T-helper 2 cell treated with Interferon-gamma antibody and Interleukin-4, amounts not matched to agents 5 μg/mL and 100 μg/mL, for 36 hours (primary cell): ENCODE results near the gene CD14.
"Not testable (repeated sequence)": the region's sequence is repeated elsewhere in the genome, so short reads cannot be mapped to it uniquely, and the experiment has no call there.

ENCODE experiments used
- DNase-seq: peaks from one replicate; pipeline ENCODE4 v3.0.0; 2021; ENCODE audit warnings: low spot score
- H3K27ac Mint-ChIP-seq: one replicate; pipeline ENCODE4 v1.8.0; 2021; ENCODE audit warnings: mild to moderate bottlenecking, mixed read lengths
- H3K27me3 Mint-ChIP-seq: one replicate; pipeline ENCODE4 v1.8.0; 2021; ENCODE audit warnings: low read depth, mixed read lengths
- H3K36me3 Mint-ChIP-seq: one replicate; pipeline ENCODE4 v1.8.0; 2021; ENCODE audit warnings: low read depth, mixed read lengths
- H3K4me1 Mint-ChIP-seq: one replicate; pipeline ENCODE4 v1.8.0; 2021; ENCODE audit warnings: low read depth, mixed read lengths
- H3K4me3 Mint-ChIP-seq: one replicate; pipeline ENCODE4 v1.8.0; 2022; ENCODE audit warnings: mild to moderate bottlenecking, moderate library complexity, mixed read lengths
- H3K9me3 Mint-ChIP-seq: one replicate; pipeline ENCODE4 v1.8.0; 2021; ENCODE audit warnings: mixed read lengths

Gene CD14

DNA sequence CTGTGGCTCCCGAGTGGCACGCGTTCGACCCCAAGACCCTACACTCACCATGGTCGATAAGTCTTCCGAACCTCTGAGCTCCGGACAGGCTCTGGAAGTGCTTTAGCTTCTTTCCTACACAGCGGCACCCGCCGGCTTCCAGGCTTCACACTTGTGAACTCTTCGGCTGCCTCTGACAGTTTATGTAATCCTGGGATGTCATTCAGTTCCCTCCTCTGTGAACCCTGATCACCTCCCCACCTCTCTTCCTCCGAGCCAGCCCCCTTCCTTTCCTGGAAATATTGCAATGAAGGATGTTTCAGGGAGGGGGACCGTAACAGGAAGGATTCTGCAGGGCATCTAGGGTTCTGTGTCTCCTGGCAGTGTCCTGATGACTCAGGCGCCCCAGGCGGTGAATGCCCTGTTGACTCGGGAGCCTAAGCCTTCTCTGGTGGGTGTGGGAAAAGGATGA lies at the start of gene CD14:
Gene CD14 (minus strand): TSS at position 155 of the 451 bp plus-strand sequence. CDS start 104 bp downstream, at position 51.
- Mint-ChIP-seq H3K9me3 (peaks cover 4% of the 10 kb centered on the region), H3K4me3 (peak within 1 kb of the TSS; percentile 84), H3K36me3 (peaks cover 1% of the 10 kb centered on the region), H3K27ac (peak within 1 kb of the TSS; percentile 15), H3K27me3 (peaks cover 29% of the 10 kb centered on the region), H3K4me1 (peaks cover 19% of the 10 kb centered on the region)
- no peak for DNase-seq

DNA sequence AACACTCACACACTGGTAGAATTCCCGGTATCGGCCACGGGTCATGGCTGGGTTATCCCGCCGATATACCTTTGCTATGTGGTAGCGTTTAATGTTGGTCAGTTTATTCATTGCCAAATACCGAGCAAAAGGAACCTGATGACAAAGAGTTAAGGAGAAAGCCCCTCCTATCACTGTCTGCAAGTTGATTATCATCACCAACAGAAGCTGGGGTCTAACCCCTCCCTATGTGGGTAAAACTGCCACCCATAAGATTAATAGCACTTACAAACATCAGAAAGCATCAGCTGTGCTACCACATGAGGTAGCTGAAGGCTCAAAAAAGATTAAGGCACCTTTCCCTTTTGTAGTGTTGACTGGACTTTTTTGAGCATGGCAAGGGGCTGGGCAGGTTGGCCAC lies 46.0 kb upstream of the CD14 start:
- Mint-ChIP-seq H3K4me1 (no peaks in the 10 kb centered on the region), H3K27ac (no peak overlapping the region), H3K9me3 (no peaks in the 10 kb centered on the region), H3K4me3 (no peak overlapping the region), H3K36me3 (peaks cover 44% of the 10 kb centered on the region), H3K27me3 (no peaks in the 10 kb centered on the region)
- no peak for DNase-seq

DNA sequence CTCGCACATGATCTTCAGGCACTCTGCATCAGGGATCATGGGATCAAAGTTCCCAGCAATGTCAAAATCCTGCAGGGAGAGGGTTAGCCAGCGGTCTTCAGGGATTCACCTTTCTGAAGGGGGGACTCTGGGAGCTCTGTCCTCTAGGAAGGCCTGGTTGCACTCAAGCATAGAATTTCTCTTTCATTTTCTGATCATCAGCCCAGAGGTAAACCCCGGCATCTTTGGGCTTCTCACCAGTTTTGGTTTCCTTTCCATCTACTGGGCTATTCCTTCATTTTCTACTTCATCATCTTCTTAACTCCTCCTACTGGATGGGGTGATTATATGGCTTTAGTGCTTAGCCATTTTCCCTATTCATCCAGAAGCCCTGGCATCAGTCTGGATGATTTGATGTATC lies 45.0 kb upstream of the CD14 start:
- Mint-ChIP-seq H3K4me3 (no peak overlapping the region), H3K9me3 (no peaks in the 10 kb centered on the region), H3K4me1 (no peaks in the 10 kb centered on the region), H3K27me3 (no peaks in the 10 kb centered on the region), H3K27ac (no peak overlapping the region), H3K36me3 (peaks cover 43% of the 10 kb centered on the region)
- DNase-seq: no peak

DNA sequence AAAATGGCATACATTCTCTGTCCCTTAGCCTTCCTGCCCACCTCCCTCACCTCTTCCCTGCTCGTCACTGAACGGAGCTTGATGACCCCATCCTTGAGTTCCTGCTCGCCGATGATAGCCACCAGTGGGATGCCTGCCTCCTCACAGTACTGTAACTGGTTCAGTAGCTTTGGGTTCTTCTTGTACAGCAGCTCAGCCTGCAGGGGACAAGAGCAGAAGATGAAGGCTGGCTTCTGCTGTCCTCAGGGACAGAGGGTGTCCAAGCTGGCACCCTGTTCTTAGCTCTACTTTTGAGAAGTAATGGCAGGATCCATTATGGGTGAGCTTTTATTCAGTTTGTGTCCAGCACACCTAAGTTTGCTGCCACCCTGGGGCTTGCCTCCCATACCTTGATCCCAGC lies 41.7 kb upstream of the CD14 start:
- Mint-ChIP-seq H3K4me1 (no peaks in the 10 kb centered on the region), H3K9me3 (no peaks in the 10 kb centered on the region), H3K27ac (peak overlapping the region; percentile 53), H3K27me3 (no peaks in the 10 kb centered on the region), H3K36me3 (peaks cover 47% of the 10 kb centered on the region), H3K4me3 (no peak overlapping the region)
- DNase-seq: no peak

DNA sequence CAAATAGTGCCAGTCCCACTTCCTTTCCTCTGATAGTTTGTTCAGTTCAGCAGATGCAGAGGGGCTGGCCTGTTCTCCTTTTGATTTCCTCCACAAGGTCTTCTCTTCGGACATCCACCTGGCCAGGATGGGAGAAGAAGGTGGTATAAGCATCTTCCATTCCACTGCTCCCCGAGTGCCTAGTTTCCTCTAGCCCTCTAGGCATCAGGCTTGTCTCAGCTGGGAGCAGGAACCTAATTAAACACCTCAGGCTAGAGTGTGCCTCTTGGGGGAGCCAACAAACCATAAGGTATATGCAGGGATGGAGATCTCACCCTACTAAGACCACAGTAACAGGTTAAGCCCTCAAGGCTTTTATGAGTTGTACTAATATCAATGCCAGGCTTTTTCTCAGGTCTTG lies 41.2 kb upstream of the CD14 start:
- Mint-ChIP-seq H3K4me1 (no peaks in the 10 kb centered on the region), H3K4me3 (no peak overlapping the region), H3K27ac (peak overlapping the region; percentile 35), H3K36me3 (peaks cover 51% of the 10 kb centered on the region), H3K27me3 (no peaks in the 10 kb centered on the region), H3K9me3 (no peaks in the 10 kb centered on the region)
- DNase-seq: no peak

DNA sequence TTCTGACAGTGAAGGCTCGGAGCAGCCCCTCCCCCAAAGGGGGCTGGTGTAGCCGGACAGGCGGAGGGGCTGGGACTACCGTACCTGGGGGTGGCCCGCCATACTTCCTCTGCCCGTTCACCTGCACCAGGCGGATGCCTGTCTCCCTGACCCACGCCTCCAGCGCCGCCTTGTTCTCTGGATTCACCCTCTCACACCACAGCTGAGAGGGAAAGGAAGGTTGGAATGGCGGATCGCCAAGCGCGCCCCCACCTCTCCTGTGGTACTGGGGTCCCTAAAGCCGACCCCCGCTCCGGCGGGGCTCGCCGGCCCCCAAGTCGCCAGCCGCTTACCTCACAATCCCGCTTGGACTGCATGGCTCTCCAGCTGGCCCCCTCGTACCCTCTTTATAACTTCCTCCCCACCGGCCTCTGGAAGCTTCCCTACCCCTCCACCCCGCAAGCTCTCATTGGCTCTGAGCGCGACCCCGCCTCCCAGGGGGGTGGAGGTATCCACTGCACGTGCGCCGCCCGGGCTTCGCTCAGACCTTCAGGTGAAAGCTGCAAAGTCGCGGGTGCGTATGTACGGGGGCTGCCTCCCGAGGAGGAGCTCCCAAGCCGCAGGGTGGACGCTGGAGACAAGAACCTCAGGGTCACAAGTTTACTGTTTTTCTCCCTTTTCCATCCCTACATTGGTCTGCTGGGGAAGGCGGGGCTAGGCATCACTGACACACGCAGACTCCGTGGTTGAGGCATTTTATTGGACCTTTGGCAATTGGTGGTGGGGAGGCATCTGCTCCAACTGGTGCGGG lies 40.4 kb upstream of the CD14 start, which contains the start of gene DND1:
Gene DND1 (minus strand): TSS at position 390 of the 790 bp plus-strand sequence. CDS start 34 bp downstream, at position 356.
- Mint-ChIP-seq H3K9me3 (no peaks in the 10 kb centered on the region), H3K27me3 (no peaks in the 10 kb centered on the region), H3K4me3 (no peak within 1 kb of the TSS), H3K36me3 (peaks cover 58% of the 10 kb centered on the region), H3K4me1 (no peaks in the 10 kb centered on the region), H3K27ac (peak within 1 kb of the TSS; percentile 35)
- DNase-seq: no peak

DNA sequence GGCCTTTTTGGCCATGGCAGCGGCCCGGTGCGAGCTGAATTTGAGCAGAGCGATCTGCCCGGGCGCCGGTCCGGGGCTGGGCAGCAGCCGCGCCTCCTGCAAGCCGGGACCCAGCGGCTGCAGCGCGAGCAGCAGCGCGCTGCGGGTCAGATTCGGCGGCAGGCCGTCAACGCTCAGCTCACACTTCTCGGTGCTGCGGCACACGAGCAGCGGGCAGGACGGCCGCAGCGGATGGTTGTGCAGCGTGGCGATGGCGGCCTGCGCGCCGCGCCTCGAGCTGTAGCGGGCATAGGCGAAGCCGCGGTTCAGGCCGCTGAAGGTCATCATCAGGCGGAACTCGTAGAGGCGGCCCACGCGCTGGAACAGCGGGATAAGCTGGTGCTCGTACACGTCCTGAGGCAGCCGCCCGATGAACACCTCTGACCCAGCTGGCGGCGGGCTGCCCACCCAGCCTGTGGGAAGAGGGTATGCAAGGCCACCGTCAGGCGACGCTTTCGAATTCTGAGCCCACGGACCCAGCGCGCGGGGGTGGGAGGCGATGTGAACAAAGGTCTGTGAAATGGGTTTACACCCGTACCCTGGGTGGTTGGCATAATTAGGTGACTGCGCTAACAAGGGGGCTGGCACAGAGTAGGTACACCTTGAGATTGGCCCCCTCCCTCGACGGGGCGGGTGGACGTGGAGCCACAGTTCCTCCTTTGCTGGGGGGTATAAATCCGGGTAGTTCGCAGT lies 39.6 kb upstream of the CD14 start:
- H3K27ac Mint-ChIP-seq: no peak overlapping the region
- H3K36me3 Mint-ChIP-seq: peaks cover 66% of the 10 kb centered on the region

DNA sequence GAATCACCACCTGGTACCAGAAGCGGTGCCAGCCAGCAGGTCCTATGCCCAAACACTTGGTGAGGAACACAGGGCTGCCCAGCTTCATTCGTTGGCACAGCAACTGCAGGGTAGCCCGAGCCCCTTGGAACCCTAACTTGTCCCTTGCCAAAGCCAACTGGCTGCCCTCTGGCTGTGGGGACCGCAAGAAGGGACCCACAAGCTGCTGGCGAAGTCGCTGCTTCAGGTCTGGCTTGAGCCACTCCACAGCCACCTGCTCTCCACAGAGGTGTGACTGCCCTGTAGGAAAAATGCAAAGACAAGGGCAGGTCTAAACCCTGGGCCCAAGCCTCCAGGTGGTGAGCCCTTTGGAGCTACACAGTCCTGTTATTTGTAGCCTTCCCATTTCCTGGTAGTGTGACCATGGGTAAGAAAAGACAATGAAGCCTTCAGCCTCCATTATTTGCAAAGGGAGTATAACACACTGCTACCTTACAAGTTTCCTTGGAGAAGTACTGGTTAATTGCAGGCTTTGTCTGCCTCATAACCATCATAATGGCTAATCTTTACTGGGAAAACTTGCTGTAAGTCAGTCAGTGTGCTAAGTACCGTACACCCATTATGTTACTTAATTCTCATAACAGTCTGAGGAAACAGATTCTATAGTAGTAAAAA lies 38.6 kb upstream of the CD14 start:
- no peaks in the 10 kb centered on the region for H3K9me3 Mint-ChIP-seq
- H3K4me3 Mint-ChIP-seq: no peak overlapping the region
- H3K36me3 Mint-ChIP-seq: peaks cover 63% of the 10 kb centered on the region
- DNase-seq: no peak
- no peak overlapping the region for H3K27ac Mint-ChIP-seq
- no peaks in the 10 kb centered on the region for H3K27me3 Mint-ChIP-seq
- H3K4me1 Mint-ChIP-seq: peaks cover 10% of the 10 kb centered on the region

More for the DNA sequence above, 39.6 kb upstream of the CD14 start:
- Mint-ChIP-seq H3K4me1 (peaks cover 3% of the 10 kb centered on the region), H3K4me3 (no peak overlapping the region), H3K9me3 (no peaks in the 10 kb centered on the region), H3K27me3 (no peaks in the 10 kb centered on the region)
- no peak for DNase-seq

DNA sequence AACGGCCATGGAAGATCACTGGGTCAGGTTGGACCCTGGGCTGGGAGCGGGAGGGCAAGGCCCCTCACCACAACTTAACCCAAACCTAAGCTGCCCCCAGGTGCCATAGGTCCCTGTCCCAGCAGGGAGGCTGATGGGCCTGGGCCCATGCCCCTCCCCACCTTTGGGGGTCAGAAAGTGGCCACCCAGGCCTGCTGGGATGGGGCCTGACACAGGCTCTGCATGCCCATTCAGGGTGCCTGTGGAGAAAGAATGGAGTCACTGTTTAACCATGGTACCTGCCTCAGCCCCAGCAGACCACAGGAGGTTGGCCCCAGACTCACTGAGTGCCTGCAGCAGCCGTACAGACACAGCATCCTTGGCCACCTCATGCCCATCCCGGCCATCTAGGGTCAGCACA lies 38.1 kb upstream of the CD14 start:
- peaks cover 62% of the 10 kb centered on the region for H3K36me3 Mint-ChIP-seq
- not testable (repeated sequence) for H3K4me3 Mint-ChIP-seq, H3K9me3 Mint-ChIP-seq, H3K27ac Mint-ChIP-seq, H3K27me3 Mint-ChIP-seq, DNase-seq
- peaks cover 14% of the 10 kb centered on the region for H3K4me1 Mint-ChIP-seq

DNA sequence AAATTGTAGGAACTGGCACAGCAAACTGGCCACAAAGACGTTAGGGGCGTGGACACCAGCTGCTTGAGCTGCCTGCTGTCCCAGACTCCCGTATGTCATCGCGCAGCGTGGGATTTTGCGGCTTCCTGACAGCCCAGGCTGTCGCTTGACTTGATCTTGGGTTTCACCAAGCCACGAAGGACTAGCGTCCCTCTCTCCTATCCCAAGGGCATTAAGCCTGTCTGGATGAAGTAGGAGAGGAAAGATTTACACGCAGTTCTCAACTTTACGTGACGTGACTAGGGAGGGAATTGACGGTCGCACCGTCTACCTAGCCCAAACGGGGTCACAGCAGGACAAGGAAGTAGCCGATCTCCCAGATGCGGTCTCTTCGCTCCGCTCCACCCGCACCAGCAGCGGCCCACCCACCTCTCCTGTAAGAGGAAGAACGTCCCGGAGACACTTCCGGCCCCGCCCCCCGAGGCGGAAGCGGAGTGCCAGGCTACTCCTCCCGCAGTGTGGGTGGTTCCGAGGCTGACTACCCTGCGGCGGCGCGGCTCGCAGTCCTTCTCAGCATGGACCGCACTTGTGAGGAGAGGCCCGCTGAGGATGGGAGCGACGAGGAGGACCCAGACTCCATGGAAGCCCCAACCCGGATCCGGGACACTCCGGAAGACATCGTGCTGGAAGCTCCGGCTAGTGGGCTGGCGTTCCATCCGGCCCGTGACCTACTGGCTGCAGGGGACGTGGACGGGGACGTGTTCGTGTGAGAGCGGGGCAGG lies 31.6 kb upstream of the CD14 start, which contains the start of gene WDR55:
Gene WDR55 (plus strand): TSS at position 546 of the 761 bp plus-strand sequence. CDS start 9 bp downstream, at position 555.
- Mint-ChIP-seq H3K36me3 (peaks cover 72% of the 10 kb centered on the region), H3K4me3 (peak within 1 kb of the TSS; percentile 98), H3K4me1 (peaks cover 23% of the 10 kb centered on the region), H3K9me3 (no peaks in the 10 kb centered on the region), H3K27ac (peak within 1 kb of the TSS; percentile 93), H3K27me3 (no peaks in the 10 kb centered on the region)
- DNase-seq: peak; percentile 96

DNA sequence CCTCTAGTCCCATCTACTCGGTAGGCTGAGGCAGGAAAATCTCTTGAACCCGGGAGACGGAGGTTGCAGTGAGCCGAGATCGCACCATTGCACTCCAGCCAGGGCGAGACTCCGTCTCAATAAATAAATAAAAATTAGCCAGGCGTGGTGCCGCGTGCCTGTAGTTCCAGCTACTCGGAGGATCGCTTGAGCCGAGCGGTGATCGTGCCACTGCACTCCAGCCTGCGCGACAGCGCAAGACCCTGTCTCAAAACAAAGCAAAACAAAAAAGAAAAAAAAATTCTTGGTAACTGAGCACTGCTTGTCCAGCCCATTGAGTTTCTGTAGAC lies 31.0 kb upstream of the CD14 start:
- no peaks in the 10 kb centered on the region for H3K9me3 Mint-ChIP-seq

DNA sequence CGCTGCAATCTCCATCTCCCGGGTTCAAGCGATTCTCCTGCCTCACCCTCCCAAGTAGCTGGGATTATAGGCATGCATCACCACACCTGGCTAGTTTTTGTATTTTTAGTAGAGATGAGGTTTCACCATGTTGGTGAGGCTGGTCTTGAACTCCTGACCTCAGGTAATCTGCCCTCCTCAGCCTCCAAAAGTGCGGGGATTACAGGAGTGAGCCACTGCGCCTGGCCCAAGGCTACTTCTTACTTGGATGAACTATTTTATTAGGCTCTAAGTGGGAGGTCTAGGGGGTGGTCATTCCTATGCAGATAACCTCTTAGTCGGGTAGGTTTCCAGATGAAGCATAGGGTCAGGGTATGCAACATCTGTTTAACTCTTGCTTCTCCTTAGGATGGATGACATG lies 27.4 kb upstream of the CD14 start:
- not testable (repeated sequence) for H3K27ac Mint-ChIP-seq, H3K4me1 Mint-ChIP-seq, H3K9me3 Mint-ChIP-seq, DNase-seq, H3K27me3 Mint-ChIP-seq, H3K4me3 Mint-ChIP-seq
- peaks cover 72% of the 10 kb centered on the region for H3K36me3 Mint-ChIP-seq

More for the DNA sequence above, 31.0 kb upstream of the CD14 start:
- H3K27me3 Mint-ChIP-seq: no peaks in the 10 kb centered on the region
- H3K4me3 Mint-ChIP-seq: peak overlapping the region; percentile 98
- peaks cover 23% of the 10 kb centered on the region for H3K4me1 Mint-ChIP-seq
- peaks cover 72% of the 10 kb centered on the region for H3K36me3 Mint-ChIP-seq
- DNase-seq: no peak
- H3K27ac Mint-ChIP-seq: peak overlapping the region; percentile 93

DNA sequence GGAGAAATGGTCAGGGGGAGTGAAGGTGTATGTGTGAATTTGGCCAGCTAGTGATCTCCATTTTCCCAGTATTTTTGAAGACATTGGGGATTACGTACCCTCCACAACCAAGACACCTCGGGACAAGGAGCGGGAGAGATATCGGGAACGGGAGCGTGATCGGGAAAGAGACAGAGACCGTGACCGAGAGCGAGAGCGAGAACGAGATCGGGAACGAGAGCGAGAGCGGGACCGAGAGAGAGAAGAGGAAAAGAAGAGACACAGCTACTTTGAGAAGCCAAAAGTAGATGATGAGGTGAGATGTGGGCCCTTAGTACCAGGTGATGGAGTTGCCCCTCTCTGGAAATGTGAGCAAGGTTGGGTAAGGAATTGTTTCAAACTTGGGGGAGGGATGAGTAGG lies 25.9 kb upstream of the CD14 start:
- no peak for DNase-seq
- peaks cover 6% of the 10 kb centered on the region for H3K4me1 Mint-ChIP-seq
- peaks cover 80% of the 10 kb centered on the region for H3K36me3 Mint-ChIP-seq
- no peaks in the 10 kb centered on the region for H3K9me3 Mint-ChIP-seq
- H3K27ac Mint-ChIP-seq: no peak overlapping the region
- H3K4me3 Mint-ChIP-seq: no peak overlapping the region
- no peaks in the 10 kb centered on the region for H3K27me3 Mint-ChIP-seq
